HL-60 (cell line): ENCODE data around the gene ANP32A.

ENCODE experiments used
- DNase-seq, 2 experiments: peaks; one replicate each; pipeline ENCODE4 v3.0.0-alpha.2; 2010 to 2020; ENCODE audit warnings: low read depth in 1 of 2, low spot score in 1 of 2
- H3K27ac ChIP-seq: fragments of 250-450 bp; sonication (Bioruptor Pico); replicated peaks from 2 replicates; pipeline ENCODE4 v1.5.1; 2020; ENCODE audit warnings: mild to moderate bottlenecking, moderate library complexity
- H3K27me3 ChIP-seq: fragments of 250-450 bp; sonication (Bioruptor Pico); 2 replicates; pipeline ENCODE4 v1.5.1; 2021; ENCODE audit warnings: mild to moderate bottlenecking, moderate library complexity; ENCODE audit not compliant: insufficient read depth, poor library complexity, severe bottlenecking
- H3K4me3 ChIP-seq: replicated peaks from 2 replicates; pipeline ENCODE4 v1.5.1; 2011; ENCODE audit warnings: mild to moderate bottlenecking, control low read depth, low read length; ENCODE audit not compliant: insufficient read depth
- GABPA ChIP-seq: IDR thresholded peaks from 2 replicates; pipeline ENCODE4 v1.6.1; 2012; ENCODE audit warnings: low read depth
- POLR2AphosphoS5 ChIP-seq: IDR thresholded peaks from 2 replicates; pipeline ENCODE4 v1.6.1; 2012; ENCODE audit warnings: low read depth
- SPI1 ChIP-seq: IDR thresholded peaks from 2 replicates; pipeline ENCODE4 v1.6.1; 2012; ENCODE audit warnings: low read depth, mild to moderate bottlenecking, borderline replicate concordance
- TF ChIP-seq, protein P1 (sequence below): IDR thresholded peaks from 2 replicates; pipeline ENCODE4 v1.6.1; 2012; ENCODE audit warnings: low read depth; ENCODE audit not compliant: insufficient replicate concordance
- TF ChIP-seq, protein P2 (sequence below): IDR thresholded peaks from one replicate; pipeline ENCODE4 v1.5.1; 2011; ENCODE audit warnings: low read length, control low read depth, inconsistent platforms; ENCODE audit not compliant: insufficient read depth

Gene ANP32A

DNA sequence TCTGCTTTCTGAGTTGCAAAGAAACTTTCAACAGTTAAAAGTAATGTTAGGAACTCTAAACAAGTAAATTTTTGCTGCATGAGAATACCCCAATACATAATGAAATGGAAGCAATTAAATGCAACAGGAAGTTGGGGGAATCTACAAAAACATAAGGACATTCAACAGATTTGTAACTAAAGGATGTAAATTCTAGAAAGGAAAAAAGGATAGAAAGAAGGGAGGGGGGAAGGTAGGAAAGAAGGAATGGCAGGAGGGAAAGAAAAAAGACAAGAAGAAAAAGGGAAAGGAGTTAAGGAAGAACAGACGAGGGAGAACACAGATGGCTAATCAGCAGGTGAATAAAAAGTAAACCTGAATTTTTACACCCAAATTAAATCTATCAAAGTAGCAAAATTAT, 22.3 kb upstream of the ANP32A start:
- TF ChIP-seq POLR2AphosphoS5 (no peak), GABPA (no peak), SPI1 (no peak)
- TF ChIP-seq, protein P1, sequence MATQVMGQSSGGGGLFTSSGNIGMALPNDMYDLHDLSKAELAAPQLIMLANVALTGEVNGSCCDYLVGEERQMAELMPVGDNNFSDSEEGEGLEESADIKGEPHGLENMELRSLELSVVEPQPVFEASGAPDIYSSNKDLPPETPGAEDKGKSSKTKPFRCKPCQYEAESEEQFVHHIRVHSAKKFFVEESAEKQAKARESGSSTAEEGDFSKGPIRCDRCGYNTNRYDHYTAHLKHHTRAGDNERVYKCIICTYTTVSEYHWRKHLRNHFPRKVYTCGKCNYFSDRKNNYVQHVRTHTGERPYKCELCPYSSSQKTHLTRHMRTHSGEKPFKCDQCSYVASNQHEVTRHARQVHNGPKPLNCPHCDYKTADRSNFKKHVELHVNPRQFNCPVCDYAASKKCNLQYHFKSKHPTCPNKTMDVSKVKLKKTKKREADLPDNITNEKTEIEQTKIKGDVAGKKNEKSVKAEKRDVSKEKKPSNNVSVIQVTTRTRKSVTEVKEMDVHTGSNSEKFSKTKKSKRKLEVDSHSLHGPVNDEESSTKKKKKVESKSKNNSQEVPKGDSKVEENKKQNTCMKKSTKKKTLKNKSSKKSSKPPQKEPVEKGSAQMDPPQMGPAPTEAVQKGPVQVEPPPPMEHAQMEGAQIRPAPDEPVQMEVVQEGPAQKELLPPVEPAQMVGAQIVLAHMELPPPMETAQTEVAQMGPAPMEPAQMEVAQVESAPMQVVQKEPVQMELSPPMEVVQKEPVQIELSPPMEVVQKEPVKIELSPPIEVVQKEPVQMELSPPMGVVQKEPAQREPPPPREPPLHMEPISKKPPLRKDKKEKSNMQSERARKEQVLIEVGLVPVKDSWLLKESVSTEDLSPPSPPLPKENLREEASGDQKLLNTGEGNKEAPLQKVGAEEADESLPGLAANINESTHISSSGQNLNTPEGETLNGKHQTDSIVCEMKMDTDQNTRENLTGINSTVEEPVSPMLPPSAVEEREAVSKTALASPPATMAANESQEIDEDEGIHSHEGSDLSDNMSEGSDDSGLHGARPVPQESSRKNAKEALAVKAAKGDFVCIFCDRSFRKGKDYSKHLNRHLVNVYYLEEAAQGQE = no peak
- TF ChIP-seq, protein P2, sequence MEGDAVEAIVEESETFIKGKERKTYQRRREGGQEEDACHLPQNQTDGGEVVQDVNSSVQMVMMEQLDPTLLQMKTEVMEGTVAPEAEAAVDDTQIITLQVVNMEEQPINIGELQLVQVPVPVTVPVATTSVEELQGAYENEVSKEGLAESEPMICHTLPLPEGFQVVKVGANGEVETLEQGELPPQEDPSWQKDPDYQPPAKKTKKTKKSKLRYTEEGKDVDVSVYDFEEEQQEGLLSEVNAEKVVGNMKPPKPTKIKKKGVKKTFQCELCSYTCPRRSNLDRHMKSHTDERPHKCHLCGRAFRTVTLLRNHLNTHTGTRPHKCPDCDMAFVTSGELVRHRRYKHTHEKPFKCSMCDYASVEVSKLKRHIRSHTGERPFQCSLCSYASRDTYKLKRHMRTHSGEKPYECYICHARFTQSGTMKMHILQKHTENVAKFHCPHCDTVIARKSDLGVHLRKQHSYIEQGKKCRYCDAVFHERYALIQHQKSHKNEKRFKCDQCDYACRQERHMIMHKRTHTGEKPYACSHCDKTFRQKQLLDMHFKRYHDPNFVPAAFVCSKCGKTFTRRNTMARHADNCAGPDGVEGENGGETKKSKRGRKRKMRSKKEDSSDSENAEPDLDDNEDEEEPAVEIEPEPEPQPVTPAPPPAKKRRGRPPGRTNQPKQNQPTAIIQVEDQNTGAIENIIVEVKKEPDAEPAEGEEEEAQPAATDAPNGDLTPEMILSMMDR = no peak
- DNase-seq = no peak
- Histone ChIP-seq H3K27ac (no peak overlapping the region), H3K27me3 (peaks cover 21% of the 10 kb centered on the region), H3K4me3 (no peak overlapping the region)

- TF ChIP-seq GABPA (no peak), POLR2AphosphoS5 (peak; percentile 33; the same call in 1 of the 2 replicates), SPI1 (peak; percentile 97)
- Histone ChIP-seq H3K27ac (no peak overlapping the region), H3K27me3 (no peaks in the 10 kb centered on the region), H3K4me3 (no peak overlapping the region)
- peak in 1 of 2 experiments; percentile 78 for DNase-seq
Observed at GRCh38 chr15:68834346-68834745, 13.7 kb upstream of the ANP32A start.

DNA sequence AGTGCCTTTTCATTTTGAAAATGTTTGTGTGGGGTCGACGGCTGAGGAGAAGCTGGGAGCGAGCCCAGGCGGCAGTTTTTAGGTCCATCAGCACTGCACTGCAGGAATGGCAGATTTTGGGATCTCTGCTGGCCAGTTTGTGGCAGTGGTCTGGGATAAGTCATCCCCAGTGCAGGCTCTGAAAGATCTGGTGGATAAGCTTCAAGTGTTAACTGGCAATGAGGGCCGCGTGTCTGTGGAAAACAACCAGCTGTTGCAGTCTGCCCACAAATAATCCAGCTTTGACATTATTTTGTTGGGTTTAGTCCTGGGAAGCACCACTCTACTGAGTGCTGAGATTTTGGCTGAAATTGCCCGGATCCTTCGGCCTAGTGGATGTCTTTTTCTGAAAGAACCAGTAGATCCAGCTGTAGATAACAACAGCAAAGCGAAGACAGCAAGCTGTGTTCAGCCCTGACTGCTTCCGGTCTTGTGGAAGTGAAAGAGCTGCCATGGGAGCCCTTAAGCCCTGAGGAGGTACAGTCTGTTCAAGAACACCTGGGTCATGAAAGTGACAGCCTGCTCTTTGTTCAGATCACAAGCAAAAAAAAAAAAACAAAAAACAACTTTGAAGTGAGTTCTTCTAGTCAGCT, 13.1 kb upstream of the ANP32A start:
- no peak overlapping the region for H3K4me3 ChIP-seq
- TF ChIP-seq, protein P2 = no peak
- TF ChIP-seq SPI1 (no peak), GABPA (no peak), POLR2AphosphoS5 (no peak)
- TF ChIP-seq, protein P1 = no peak
- H3K27ac ChIP-seq = no peak overlapping the region
- H3K27me3 ChIP-seq = no peaks in the 10 kb centered on the region
- DNase-seq = no peak

- peak in 1 of 2 experiments; percentile 33 for DNase-seq
- no peak overlapping the region for H3K27ac ChIP-seq
- no peak overlapping the region for H3K4me3 ChIP-seq
- no peaks in the 10 kb centered on the region for H3K27me3 ChIP-seq
- TF ChIP-seq SPI1 = no peak
- TF ChIP-seq, protein P1 = no peak
- no peak for TF ChIP-seq GABPA
- TF ChIP-seq, protein P2 = no peak
- no peak for TF ChIP-seq POLR2AphosphoS5
Observed at GRCh38 chr15:68830141-68830785, 9.6 kb upstream of the ANP32A start.
